OCI-LY7 (cell line): ENCODE results near the gene MERTK. TPM values are rescaled to one million over a fixed set of nuclear protein-coding genes. Genes with fewer than 3 reads are reported as not detected.

ENCODE experiments used
- BruUV-seq: library from RNA; stranded (reverse); fragments of 400-500 nt; replicated peaks from 2 replicates; lab custom pipeline; 2021; lab: Mats Ljungman, UMichigan
- CTCF ChIA-PET: fragments of 300-600 bp; sonication (Branson Sonifier 250); formaldehyde crosslinking; loops from one replicate; lab custom pipeline; 2022; ENCODE audit warnings: antibody characterized with exemption; ENCODE audit not compliant: unreplicated experiment; lab: Charles Lee
- POLR2A ChIA-PET: fragments of 300-600 bp; sonication (Branson Sonifier 250); formaldehyde crosslinking; loops from one replicate; lab custom pipeline; 2022; ENCODE audit warnings: antibody characterized with exemption; lab: Charles Lee
- DNase-seq: peaks from one replicate; pipeline ENCODE4 v3.0.0-alpha.2; 2015; ENCODE audit warnings: low spot score
- H2AFZ ChIP-seq: fragments of 200-600 bp; sonication (generic), shearing (Covaris generic); 2 replicates; pipeline ENCODE4 v1.6.1; 2014; ENCODE audit warnings: mild to moderate bottlenecking, antibody characterized with exemption, low read length, moderate library complexity
- H3K27ac ChIP-seq: fragments of 200-600 bp; sonication (generic); 2 replicates; pipeline ENCODE4 v1.5.1; 2014; ENCODE audit warnings: mixed run types, low read depth, mild to moderate bottlenecking, moderate library complexity, low read length, inconsistent platforms; ENCODE audit not compliant: poor library complexity, severe bottlenecking
- H3K36me3 ChIP-seq: fragments of 200-600 bp; sonication (generic); 2 replicates; pipeline ENCODE4 v1.6.1; 2014; ENCODE audit warnings: mild to moderate bottlenecking, antibody characterized with exemption, low read length, moderate library complexity, mixed read lengths; ENCODE audit not compliant: insufficient read depth
- H3K4me1 ChIP-seq: fragments of 200-600 bp; sonication (generic); 2 replicates; pipeline ENCODE4 v1.5.1; 2014; ENCODE audit warnings: mild to moderate bottlenecking, low read length; ENCODE audit not compliant: insufficient read depth, poor library complexity, severe bottlenecking
- H3K4me2 ChIP-seq: fragments of 200-600 bp; sonication (generic); 2 replicates; pipeline ENCODE4 v1.6.1; 2014; ENCODE audit warnings: mild to moderate bottlenecking, low read length
- H3K4me3 ChIP-seq: fragments of 200-600 bp; sonication (generic); 2 replicates; pipeline ENCODE4 v1.5.1; 2014; ENCODE audit warnings: mild to moderate bottlenecking, low read depth, low read length; ENCODE audit not compliant: poor library complexity, severe bottlenecking
- H3K79me2 ChIP-seq: fragments of 200-600 bp; sonication (generic); 2 replicates; pipeline ENCODE4 v1.6.1; 2016; ENCODE audit warnings: low read depth, mild to moderate bottlenecking, low read length, moderate library complexity, mixed read lengths; ENCODE audit not compliant: insufficient read depth
- H3K9me2 ChIP-seq: fragments of 200-600 bp; sonication (generic); 2 replicates; pipeline ENCODE4 v1.6.1; 2016; ENCODE audit warnings: mild to moderate bottlenecking, low read length, mixed read lengths; ENCODE audit not compliant: insufficient read depth
- H3K9me3 ChIP-seq: fragments of 200-600 bp; sonication (generic); 2 replicates; pipeline ENCODE4 v1.6.1; 2014; ENCODE audit warnings: mild to moderate bottlenecking, mixed run types, low read length, mixed read lengths
- H4K20me1 ChIP-seq: fragments of 200-600 bp; sonication (generic); 2 replicates; pipeline ENCODE4 v1.6.1; 2014; ENCODE audit warnings: mild to moderate bottlenecking, antibody characterized with exemption, low read length, moderate library complexity, mixed read lengths; ENCODE audit not compliant: insufficient read depth
- EZH2phosphoT487 ChIP-seq: fragments of 200-600 bp; sonication (generic); IDR thresholded peaks from 2 replicates; pipeline ENCODE4 v1.6.1; 2018; ENCODE audit warnings: low read depth, borderline replicate concordance, mild to moderate bottlenecking, mixed run types, antibody characterized with exemption, low read length, moderate library complexity, mixed read lengths
- intact Hi-C: fragments of 100-400 bp; cut with micrococcal nuclease; formaldehyde crosslinking; loops from one replicate; pipeline ENCODE4 v1.10.0; 2022; ENCODE audit not compliant: unreplicated experiment
- total RNA-seq, 2 experiments: library from RNA; depleted of rRNA in 1 of 2; stranded (reverse); fragments of >200 nt in 1 of 2; shearing (Covaris generic) in 1 of 2; gene quantifications; 2 replicates each; pipeline ENCODE4 v1.2.3, GENCODE V29; 2014 to 2022
- TF ChIP-seq, protein P1 (sequence below): fragments of 200-600 bp; sonication (generic); conservative IDR thresholded peaks from 2 replicates; pipeline ENCODE4 v1.5.1; 2014; ENCODE audit warnings: mild to moderate bottlenecking, antibody characterized with exemption, low read length, moderate library complexity, mixed read lengths

The MERTK gene
- total RNA-seq, 2 experiments from 2014 or later: 0.38 TPM; not detected in 1

DNA sequence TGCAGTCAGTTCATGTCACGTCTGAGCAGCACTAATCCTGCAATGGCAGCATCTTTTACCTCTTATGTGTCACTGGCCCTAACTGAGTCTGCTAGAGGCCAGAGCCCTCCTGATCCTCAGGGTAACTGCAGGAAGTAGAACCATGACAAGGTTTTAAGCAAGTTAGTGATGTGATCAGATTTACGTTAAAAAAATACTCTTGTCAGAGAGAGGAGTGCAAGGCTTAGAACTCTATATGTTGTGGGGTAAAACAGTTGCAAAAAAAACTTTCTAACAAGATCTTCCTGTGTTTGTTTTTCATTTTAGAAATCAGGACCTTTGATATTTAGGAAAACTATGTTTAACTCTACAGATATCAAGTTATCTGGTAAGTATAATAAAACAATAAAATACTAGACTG, 161.3 kb downstream of the MERTK start:
- ChIA-PET POLR2A (no interaction called here), CTCF (no interaction called here)
- H3K9me2 ChIP-seq: no peaks in the 10 kb centered on the region
- BruUV-seq: no TSS peak
- H3K4me3 ChIP-seq: no peak overlapping the region
- H3K9me3 ChIP-seq: peaks cover 9% of the 10 kb centered on the region; the same call in 1 of the 2 replicates
- peaks cover 17% of the 10 kb centered on the region; the same call in 1 of the 2 replicates for H3K79me2 ChIP-seq
- peaks cover 28% of the 10 kb centered on the region for H3K4me1 ChIP-seq
- TF ChIP-seq, protein P1, sequence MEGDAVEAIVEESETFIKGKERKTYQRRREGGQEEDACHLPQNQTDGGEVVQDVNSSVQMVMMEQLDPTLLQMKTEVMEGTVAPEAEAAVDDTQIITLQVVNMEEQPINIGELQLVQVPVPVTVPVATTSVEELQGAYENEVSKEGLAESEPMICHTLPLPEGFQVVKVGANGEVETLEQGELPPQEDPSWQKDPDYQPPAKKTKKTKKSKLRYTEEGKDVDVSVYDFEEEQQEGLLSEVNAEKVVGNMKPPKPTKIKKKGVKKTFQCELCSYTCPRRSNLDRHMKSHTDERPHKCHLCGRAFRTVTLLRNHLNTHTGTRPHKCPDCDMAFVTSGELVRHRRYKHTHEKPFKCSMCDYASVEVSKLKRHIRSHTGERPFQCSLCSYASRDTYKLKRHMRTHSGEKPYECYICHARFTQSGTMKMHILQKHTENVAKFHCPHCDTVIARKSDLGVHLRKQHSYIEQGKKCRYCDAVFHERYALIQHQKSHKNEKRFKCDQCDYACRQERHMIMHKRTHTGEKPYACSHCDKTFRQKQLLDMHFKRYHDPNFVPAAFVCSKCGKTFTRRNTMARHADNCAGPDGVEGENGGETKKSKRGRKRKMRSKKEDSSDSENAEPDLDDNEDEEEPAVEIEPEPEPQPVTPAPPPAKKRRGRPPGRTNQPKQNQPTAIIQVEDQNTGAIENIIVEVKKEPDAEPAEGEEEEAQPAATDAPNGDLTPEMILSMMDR: no peak
- TF ChIP-seq EZH2phosphoT487: no peak
- H2AFZ ChIP-seq: no peak overlapping the region
- no peak overlapping the region for H3K27ac ChIP-seq
- no peak overlapping the region for H3K4me2 ChIP-seq
- no peaks in the 10 kb centered on the region for H4K20me1 ChIP-seq
- intact Hi-C loops: loop anchor here (5.0 kb wide), 2 partner anchors 98 to 198 kb away; partner anchors contain the start of gene ZC3H8
- no peak for DNase-seq
- peaks cover 53% of the 10 kb centered on the region for H3K36me3 ChIP-seq

DNA sequence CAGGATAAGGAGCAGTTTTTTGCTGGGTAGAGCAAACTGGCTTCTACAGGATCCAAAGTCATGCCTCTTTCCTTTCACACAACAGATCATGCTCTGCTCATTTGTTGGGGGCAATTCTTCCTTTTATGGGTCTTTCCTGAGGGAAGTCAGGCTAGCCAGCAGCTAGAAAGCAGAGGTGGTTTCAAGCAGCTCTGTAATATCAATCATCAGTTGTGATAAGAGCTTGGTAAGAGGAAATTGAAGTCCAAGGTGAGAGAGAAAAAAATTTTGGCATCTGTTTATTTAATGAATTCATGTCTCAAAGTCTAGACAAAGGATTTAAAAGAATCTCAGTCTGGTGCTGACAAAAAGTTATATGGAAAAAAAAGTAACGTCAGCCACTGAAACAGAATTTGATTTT, 162.9 kb downstream of the MERTK start:
- no TSS peak for BruUV-seq
- Histone ChIP-seq H3K4me1 (peaks cover 28% of the 10 kb centered on the region), H3K4me3 (no peak overlapping the region), H3K9me2 (no peaks in the 10 kb centered on the region), H3K36me3 (peaks cover 69% of the 10 kb centered on the region), H3K79me2 (peaks cover 13% of the 10 kb centered on the region; the same call in 1 of the 2 replicates), H3K9me3 (peaks cover 9% of the 10 kb centered on the region; the same call in 1 of the 2 replicates), H3K27ac (no peak overlapping the region), H3K4me2 (no peak overlapping the region), H2AFZ (no peak overlapping the region), H4K20me1 (no peaks in the 10 kb centered on the region)
- TF ChIP-seq, protein P1: no peak
- TF ChIP-seq EZH2phosphoT487: no peak
- ChIA-PET CTCF (no interaction called here), POLR2A (no interaction called here)
- intact Hi-C loops: no loop called here
- no peak for DNase-seq

DNA sequence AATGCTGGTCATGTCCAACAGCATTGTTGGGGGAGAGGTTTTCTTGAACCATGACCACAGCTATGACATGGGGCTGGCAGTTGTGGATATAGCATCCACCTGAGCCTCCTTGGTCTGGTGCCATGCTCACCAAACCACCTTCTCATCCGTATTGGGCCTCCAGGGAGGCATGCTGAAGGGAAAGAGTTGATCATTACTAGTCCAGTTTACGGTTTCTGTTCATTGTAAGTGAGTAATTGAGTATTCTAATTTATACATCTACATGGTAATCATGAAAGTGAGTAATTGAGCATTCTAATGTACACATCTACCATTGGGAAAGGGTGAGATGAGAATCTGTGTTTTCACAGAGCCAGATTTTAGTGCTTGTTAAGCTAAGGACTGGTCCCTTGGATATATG, 163.4 kb downstream of the MERTK start:
- no peak overlapping the region for H3K4me3 ChIP-seq
- peaks cover 9% of the 10 kb centered on the region; the same call in 1 of the 2 replicates for H3K9me3 ChIP-seq
- BruUV-seq: no TSS peak
- TF ChIP-seq, protein P1: no peak
- TF ChIP-seq EZH2phosphoT487: no peak
- H3K27ac ChIP-seq: no peak overlapping the region
- H4K20me1 ChIP-seq: no peaks in the 10 kb centered on the region
- no peak overlapping the region for H2AFZ ChIP-seq
- peaks cover 74% of the 10 kb centered on the region for H3K36me3 ChIP-seq
- H3K79me2 ChIP-seq: 0 out of 2 replicates have a peak, but pooled peaks cover 8% of the 10 kb centered on the region
- H3K9me2 ChIP-seq: no peaks in the 10 kb centered on the region
- POLR2A ChIA-PET: interaction anchor here (1.1 kb wide), 1 partner anchor 13 kb away, joined by 4 read pairs; no protein-coding TSS in a partner anchor
- H3K4me1 ChIP-seq: peaks cover 23% of the 10 kb centered on the region
- H3K4me2 ChIP-seq: no peak overlapping the region
- intact Hi-C loops: no loop called here
- DNase-seq: no peak
- CTCF ChIA-PET: no interaction called here
